GM12878 (cell line): ENCODE measurements around the gene C19orf18.

Experiments
- CTCF ChIP-seq, 3 experiments: IDR thresholded peaks in 2 of 3; conservative IDR thresholded peaks in 1 of 3; 2 replicates each; pipeline ENCODE4 v1.5.1; 2011; ENCODE audit warnings: low read depth in 3 of 3, low read length in 3 of 3, mild to moderate bottlenecking in 3 of 3, control low read depth in 2 of 3, moderate library complexity in 2 of 3, inconsistent platforms in 1 of 3, mixed read lengths in 1 of 3; ENCODE audit not compliant: control insufficient read depth in 2 of 3, insufficient read depth in 1 of 3; ENCODE audit errors: extremely low read depth in 1 of 3
- E2F4 ChIP-seq: IDR thresholded peaks from 2 replicates; pipeline ENCODE4 v1.6.1; 2012; ENCODE audit warnings: low read depth, low read length, improper control_type of control experiment
- JUND ChIP-seq: IDR thresholded peaks from 2 replicates; pipeline ENCODE4 v1.6.1; 2012; ENCODE audit warnings: low read depth, mild to moderate bottlenecking, low read length, improper control_type of control experiment, moderate library complexity
- PBX3 ChIP-seq: IDR thresholded peaks from 2 replicates; pipeline ENCODE4 v1.6.1; 2011; ENCODE audit warnings: mild to moderate bottlenecking, low read depth, low read length, moderate library complexity; ENCODE audit not compliant: insufficient replicate concordance
- POLR2A ChIP-seq: IDR thresholded peaks from 2 replicates; pipeline ENCODE4 v1.6.1; 2011; ENCODE audit warnings: low read depth, mild to moderate bottlenecking, low read length
- POLR2AphosphoS2 ChIP-seq: IDR thresholded peaks from 2 replicates; pipeline ENCODE4 v1.6.1; 2011; ENCODE audit warnings: low read depth, mild to moderate bottlenecking, low read length, improper control_type of control experiment, moderate library complexity
- REST ChIP-seq: IDR thresholded peaks from 2 replicates; pipeline ENCODE4 v1.6.1; 2012; ENCODE audit warnings: mild to moderate bottlenecking, low read depth, low read length
- SUZ12 ChIP-seq: fragments of 200-600 bp; sonication (generic); IDR thresholded peaks from one replicate; pipeline ENCODE4 v1.6.1; 2018; ENCODE audit warnings: antibody characterized with exemption, mild to moderate bottlenecking; ENCODE audit not compliant: unreplicated experiment
- TCF12 ChIP-seq: IDR thresholded peaks from 2 replicates; pipeline ENCODE4 v1.6.1; 2011; ENCODE audit warnings: low read depth, mild to moderate bottlenecking, low read length
- ZNF274 ChIP-seq: IDR thresholded peaks from one replicate; pipeline ENCODE4 v1.8.0; 2011; ENCODE audit not compliant: insufficient read length, insufficient read depth

GRCh38 chr19:57934820-57935665, 39.3 kb downstream of the C19orf18 start, which contains the start of gene ZNF418:
- TF ChIP-seq CTCF (IDR thresholded peaks at IDR 0.05 in 2 of 3, conservative IDR thresholded peaks at IDR 0.05 in 1 of 3; ENCODE audit: control insufficient read depth in 2 of 3, extremely low read depth in 1 of 3, insufficient read depth in 1 of 3, low read depth in 3 of 3, low read length in 3 of 3): no peak
- no peak for TF ChIP-seq TCF12
- no peak for TF ChIP-seq REST
- TF ChIP-seq PBX3: peak; percentile 96
- TF ChIP-seq JUND: no peak
- TF ChIP-seq E2F4: no peak
- no peak for TF ChIP-seq ZNF274
- TF ChIP-seq SUZ12: no peak
- no peak for TF ChIP-seq POLR2AphosphoS2
- TF ChIP-seq POLR2A: no peak
